Right atrium auricular region (tissue), 2 donors: Measurements from ENCODE around the gene QRICH2. TPM values are rescaled to one million over a fixed set of nuclear protein-coding genes. Genes with fewer than 3 reads are reported as not detected.

Source experiments
- DNase-seq: peaks from one replicate; pipeline ENCODE4 v3.0.0-alpha.2; 2019; ENCODE audit warnings: low spot score
- H3K27ac ChIP-seq, 2 donors: fragments of 200-600 bp; sonication (generic); 1 replicate in 1 of 2; 2 replicates in 1 of 2; pipeline ENCODE4 v1.5.1; 2016 to 2019
- H3K27me3 ChIP-seq, 2 donors: fragments of 200-600 bp; sonication (generic); one replicate each; pipeline versions ENCODE4 v1.5.1 to v1.6.0; 2017 to 2019
- H3K36me3 ChIP-seq: fragments of 200-600 bp; sonication (generic); one replicate; pipeline ENCODE4 v1.5.1; 2016
- H3K4me1 ChIP-seq, 2 donors: fragments of 200-600 bp; sonication (generic); one replicate each; pipeline versions ENCODE4 v1.5.1 to v1.6.0; 2017 to 2019
- H3K4me3 ChIP-seq, 2 donors: fragments of 200-600 bp; sonication (generic); 1 replicate in 1 of 2; 2 replicates in 1 of 2; pipeline ENCODE4 v1.5.1; 2017 to 2019; ENCODE audit warnings: mild to moderate bottlenecking in 1 of 2, moderate library complexity in 1 of 2
- H3K9me3 ChIP-seq, 2 donors: fragments of 200-600 bp; sonication (generic); one replicate each; pipeline ENCODE4 v1.5.1; 2019
- total RNA-seq, 2 donors: library from RNA; depleted of rRNA; stranded (reverse); fragments of >200 nt; gene quantifications; one replicate each; pipeline ENCODE4 v1.1.0, GENCODE V29; 2016
- TF ChIP-seq, protein P1 (sequence below), 2 donors: fragments of 200-600 bp; sonication (generic); IDR thresholded peaks; one replicate each; pipeline ENCODE4 v1.5.1; 2019; ENCODE audit warnings: antibody characterized with exemption in 2 of 2

The QRICH2 gene
- total RNA-seq, 2 donors from 2014 or later = 1.1 to 1.2 TPM

- H3K4me1 ChIP-seq = peaks cover 0 to 11% of the 10 kb centered on the region in 2 donors
- H3K27ac ChIP-seq = no peak overlapping the region
- H3K9me3 ChIP-seq = no peaks in the 10 kb centered on the region
- H3K36me3 ChIP-seq = no peaks in the 10 kb centered on the region
- TF ChIP-seq, protein P1, sequence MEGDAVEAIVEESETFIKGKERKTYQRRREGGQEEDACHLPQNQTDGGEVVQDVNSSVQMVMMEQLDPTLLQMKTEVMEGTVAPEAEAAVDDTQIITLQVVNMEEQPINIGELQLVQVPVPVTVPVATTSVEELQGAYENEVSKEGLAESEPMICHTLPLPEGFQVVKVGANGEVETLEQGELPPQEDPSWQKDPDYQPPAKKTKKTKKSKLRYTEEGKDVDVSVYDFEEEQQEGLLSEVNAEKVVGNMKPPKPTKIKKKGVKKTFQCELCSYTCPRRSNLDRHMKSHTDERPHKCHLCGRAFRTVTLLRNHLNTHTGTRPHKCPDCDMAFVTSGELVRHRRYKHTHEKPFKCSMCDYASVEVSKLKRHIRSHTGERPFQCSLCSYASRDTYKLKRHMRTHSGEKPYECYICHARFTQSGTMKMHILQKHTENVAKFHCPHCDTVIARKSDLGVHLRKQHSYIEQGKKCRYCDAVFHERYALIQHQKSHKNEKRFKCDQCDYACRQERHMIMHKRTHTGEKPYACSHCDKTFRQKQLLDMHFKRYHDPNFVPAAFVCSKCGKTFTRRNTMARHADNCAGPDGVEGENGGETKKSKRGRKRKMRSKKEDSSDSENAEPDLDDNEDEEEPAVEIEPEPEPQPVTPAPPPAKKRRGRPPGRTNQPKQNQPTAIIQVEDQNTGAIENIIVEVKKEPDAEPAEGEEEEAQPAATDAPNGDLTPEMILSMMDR (IDR thresholded peaks at IDR 0.05) = peak; percentile 97 to 100
- DNase-seq = peak; percentile 90
- no peak overlapping the region for H3K4me3 ChIP-seq
- no peaks in the 10 kb centered on the region for H3K27me3 ChIP-seq
These were observed 28.9 kb downstream of the QRICH2 start for GRCh38 chr17:76278952-76279741.

- no peak overlapping the region for H3K27ac ChIP-seq
These were observed 29.7 kb downstream of the QRICH2 start for GRCh38 chr17:76278268-76278908.

GRCh38 chr17:76277300-76278267 lies 30.5 kb downstream of the QRICH2 start:
- DNase-seq = no peak

More at GRCh38 chr17:76278268-76278908, 29.7 kb downstream of the QRICH2 start:
- Histone ChIP-seq H3K36me3 (no peaks in the 10 kb centered on the region), H3K4me3 (no peak overlapping the region), H3K4me1 (peaks cover 0 to 16% of the 10 kb centered on the region in 2 donors), H3K27me3 (no peaks in the 10 kb centered on the region), H3K9me3 (no peaks in the 10 kb centered on the region)
- no peak for DNase-seq
- TF ChIP-seq, protein P1 (IDR thresholded peaks at IDR 0.05) = no peak

GRCh38 chr17:76276461-76277299 lies 31.4 kb downstream of the QRICH2 start:
- Histone ChIP-seq H3K36me3 (no peaks in the 10 kb centered on the region), H3K4me1 (peaks cover 0 to 33% of the 10 kb centered on the region in 2 donors), H3K27ac (no peak overlapping the region), H3K9me3 (no peaks in the 10 kb centered on the region), H3K27me3 (no peaks in the 10 kb centered on the region), H3K4me3 (no peak overlapping the region)
- TF ChIP-seq, protein P1 (IDR thresholded peaks at IDR 0.05) = no peak
- no peak for DNase-seq

More at GRCh38 chr17:76277300-76278267, 30.5 kb downstream of the QRICH2 start:
- TF ChIP-seq, protein P1 (IDR thresholded peaks at IDR 0.05) = no peak
- H3K27ac ChIP-seq = no peak overlapping the region
- H3K27me3 ChIP-seq = no peaks in the 10 kb centered on the region
- no peak overlapping the region for H3K4me3 ChIP-seq
- H3K9me3 ChIP-seq = no peaks in the 10 kb centered on the region
- H3K4me1 ChIP-seq = peaks cover 0 to 24% of the 10 kb centered on the region in 2 donors
- no peaks in the 10 kb centered on the region for H3K36me3 ChIP-seq

GRCh38 chr17:76276069-76276431 lies 32.0 kb downstream of the QRICH2 start:
- TF ChIP-seq, protein P1 (IDR thresholded peaks at IDR 0.05) = no peak
- Histone ChIP-seq H3K27ac (no peak overlapping the region), H3K4me3 (no peak overlapping the region), H3K27me3 (no peaks in the 10 kb centered on the region), H3K9me3 (no peaks in the 10 kb centered on the region), H3K36me3 (no peaks in the 10 kb centered on the region), H3K4me1 (peaks cover 0 to 39% of the 10 kb centered on the region in 2 donors)
- DNase-seq = no peak
